DMS 273 (cell line): ENCODE results near the gene FAM83C.

ENCODE experiments used
- DNase-seq: peaks from one replicate; lab custom pipeline; 2025; ENCODE audit not compliant: unreplicated experiment; lab: John Stamatoyannopoulos, UW

The FAM83C gene

DNA sequence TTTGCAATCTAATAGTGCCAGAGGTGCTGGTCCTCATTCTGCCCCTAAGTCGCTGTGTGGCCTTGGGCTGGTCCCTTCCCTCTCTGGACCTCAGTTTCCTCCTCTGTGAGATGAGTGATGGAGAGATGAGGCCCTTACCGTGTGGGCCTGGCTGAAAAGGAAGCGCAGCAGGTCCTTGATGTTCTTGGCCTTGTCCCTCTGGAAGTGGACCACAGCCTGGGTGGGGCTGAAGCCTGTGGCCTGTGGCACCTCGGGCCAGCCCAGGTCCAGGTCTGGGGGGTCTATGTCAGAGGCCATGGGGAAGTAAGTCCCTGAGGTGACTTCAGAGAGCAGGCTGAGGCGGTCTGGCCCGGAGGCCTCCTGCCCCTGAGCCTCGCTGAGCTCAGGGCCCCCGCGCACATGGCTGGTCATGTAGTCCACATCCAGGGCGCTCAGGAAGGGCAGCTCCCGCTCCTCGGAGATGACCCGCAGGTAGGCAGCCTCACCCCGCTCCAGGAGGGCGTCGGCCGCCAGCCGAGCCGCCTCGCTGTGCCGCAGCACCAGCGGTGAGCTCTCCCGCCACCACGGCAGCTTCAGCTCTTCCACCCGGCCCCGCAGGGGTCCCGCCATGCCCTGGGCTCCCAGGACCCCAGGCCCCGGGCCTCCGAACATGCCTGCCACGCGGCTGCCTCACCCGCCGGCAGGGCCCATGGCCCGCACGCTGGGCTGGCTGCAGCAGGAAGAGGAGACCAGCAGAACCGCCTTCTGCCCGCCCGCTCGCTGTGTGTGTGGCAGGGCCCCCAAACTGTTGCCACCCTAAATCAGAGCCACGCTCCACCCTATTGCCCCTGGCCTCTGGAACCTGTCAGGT is at the start of gene FAM83C:
FAM83C (minus strand) TSS at position 772 of the 850 bp plus-strand sequence; CDS start at position 651, 121 bp downstream.
- DNase-seq = no peak

DNA sequence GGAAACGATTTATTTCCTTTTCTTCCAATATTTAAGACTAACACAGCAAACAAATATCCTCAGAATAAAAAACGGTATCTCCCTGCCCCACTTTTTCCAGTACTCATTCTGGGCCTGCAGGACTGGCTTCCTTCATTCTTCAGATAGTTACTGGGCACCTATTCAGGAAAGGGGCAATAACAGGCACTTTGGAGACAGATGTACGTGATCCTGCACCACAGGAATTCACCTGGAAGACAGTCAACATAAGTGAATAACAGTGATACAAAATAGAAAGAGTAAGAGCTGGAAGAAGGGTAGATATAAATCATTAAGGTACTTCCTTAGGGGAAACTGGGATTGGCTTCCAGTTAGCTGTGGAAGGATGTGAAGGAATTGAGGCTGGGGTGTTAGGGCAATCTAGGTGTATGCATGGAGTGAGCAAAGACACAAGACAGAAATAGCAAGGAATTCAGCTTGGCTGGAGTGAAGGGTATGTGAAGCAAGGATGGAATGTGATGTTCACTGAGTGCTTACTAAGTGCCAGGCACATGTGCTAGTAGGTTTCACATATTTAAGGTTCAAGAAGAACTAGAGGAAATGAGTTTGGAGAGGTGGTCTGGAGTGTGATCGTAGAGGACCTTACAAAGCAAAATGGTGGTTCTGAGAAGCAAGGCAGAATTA is 49.3 kb upstream of the FAM83C start:
- no peak for DNase-seq

GRCh38 chr20:35340436-35340835 is 48.2 kb upstream of the FAM83C start:
- no peak for DNase-seq

- DNase-seq = no peak
Observed at GRCh38 chr20:35339636-35340035, 47.4 kb upstream of the FAM83C start.

GRCh38 chr20:35339007-35339406 is 46.8 kb upstream of the FAM83C start:
- peak; percentile 30 for DNase-seq

- DNase-seq = no peak
Observed at GRCh38 chr20:35334311-35335101, 42.3 kb upstream of the FAM83C start.

GRCh38 chr20:35333606-35334005 is 41.4 kb upstream of the FAM83C start:
- peak; percentile 12 for DNase-seq

DNA sequence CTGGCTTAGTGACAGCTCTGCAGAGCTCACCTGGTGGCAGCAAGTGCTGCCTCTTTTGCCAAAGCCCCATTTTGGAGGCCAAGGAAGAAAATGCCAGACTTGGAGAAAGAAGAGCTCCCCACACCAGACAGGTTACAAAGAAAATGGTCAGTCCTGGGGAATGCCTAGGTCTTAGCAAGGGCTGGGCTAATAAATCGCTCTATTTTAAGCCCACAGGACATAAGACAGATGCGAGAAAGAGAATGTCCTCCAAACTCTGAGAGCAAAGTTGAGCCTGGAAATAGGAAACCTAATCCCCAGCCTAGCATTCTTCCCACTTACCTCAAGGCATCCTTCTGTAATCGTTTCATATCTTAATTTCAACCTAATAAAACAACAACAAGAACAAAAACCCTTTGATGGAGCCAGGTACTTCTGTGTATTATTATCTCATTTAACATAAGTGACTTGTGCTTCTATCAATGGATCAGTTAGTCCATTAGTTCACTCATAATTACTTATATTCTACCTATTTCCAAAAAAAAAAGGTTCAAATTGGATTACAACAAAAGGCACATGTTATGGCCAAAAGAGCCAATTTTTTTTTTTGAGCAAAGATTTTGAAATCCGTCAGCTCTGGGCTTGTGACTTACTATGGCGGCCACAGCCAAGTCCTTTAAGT is 40.4 kb upstream of the FAM83C start:
- DNase-seq = no peak

- peak; percentile 86 for DNase-seq
Observed at GRCh38 chr20:35329435-35330139, 37.4 kb upstream of the FAM83C start.

GRCh38 chr20:35328689-35329088 is 36.5 kb upstream of the FAM83C start:
- DNase-seq = no peak

- DNase-seq = no peak
Observed at GRCh38 chr20:35328095-35328685, 36.0 kb upstream of the FAM83C start.

GRCh38 chr20:35327074-35327976 is 35.1 kb upstream of the FAM83C start:
- DNase-seq = no peak

DNA sequence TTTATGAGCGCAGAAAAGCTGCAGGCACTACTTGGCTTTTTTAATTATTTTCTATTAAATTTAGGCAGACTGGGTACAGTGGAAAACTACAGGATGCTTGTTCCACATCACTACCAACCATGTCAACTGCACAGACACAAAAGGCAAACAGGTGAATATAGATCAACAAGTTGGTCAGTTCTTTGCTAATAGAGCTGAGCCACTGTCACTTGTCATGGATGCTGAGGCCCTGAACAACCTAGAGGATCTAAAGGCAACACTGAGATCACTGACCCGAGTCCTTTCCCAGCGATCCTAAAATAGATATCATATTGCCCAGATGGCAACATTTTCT is 34.5 kb upstream of the FAM83C start:
- no peak for DNase-seq

- DNase-seq = no peak
Observed at GRCh38 chr20:35326021-35326739, 34.0 kb upstream of the FAM83C start.

DNA sequence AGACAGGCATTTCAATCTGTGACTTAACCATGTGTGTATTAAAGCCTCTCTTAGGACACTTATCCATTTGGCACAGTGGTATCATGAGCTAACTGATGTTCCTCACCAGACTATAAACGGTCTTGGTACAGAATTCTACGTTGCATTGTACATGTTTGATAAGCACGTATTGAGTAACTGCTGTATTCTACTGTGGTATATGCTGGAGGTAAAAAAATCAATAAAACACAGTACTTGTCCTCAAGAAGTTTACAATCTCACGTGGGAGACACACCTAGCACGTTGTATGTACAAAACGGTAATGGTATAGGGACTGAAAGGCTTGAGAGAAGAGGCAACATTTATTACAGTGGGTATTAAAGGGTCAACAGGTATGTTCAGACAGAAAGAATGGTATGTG is 33.2 kb upstream of the FAM83C start:
- DNase-seq = no peak

GRCh38 chr20:35320396-35321126 is 28.3 kb upstream of the FAM83C start:
- DNase-seq = no peak

DNA sequence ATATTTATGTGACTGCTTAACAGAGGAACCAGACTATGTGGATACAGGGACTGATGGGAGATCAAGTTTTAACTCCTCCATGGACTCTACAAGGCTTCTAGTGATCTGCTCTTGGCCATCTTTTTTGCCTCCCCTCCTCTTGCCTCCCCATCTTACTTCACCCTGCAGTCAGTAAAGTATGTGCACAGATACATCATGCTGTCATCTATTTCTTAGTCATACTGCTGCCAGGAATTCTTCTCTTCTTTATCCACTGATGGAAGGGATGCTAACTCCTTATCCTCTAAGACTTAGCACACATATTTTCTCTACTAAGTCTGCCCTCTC is 27.6 kb upstream of the FAM83C start:
- no peak for DNase-seq
